Measurements from ENCODE around the gene BRSK2.

BRSK2 gene

GRCh38 chr11:1442807-1443366 lies 53.2 kb downstream of the BRSK2 start:
- no peaks in the 10 kb centered on the region for H3K4me1 Mint-ChIP-seq
- no peak for TF ChIP-seq CTCF (IDR thresholded peaks at IDR 0.05)
- H3K27ac Mint-ChIP-seq: no peak overlapping the region
- no peak for DNase-seq
- H3K4me3 Mint-ChIP-seq: no peak overlapping the region
- H3K36me3 Mint-ChIP-seq (ENCODE audit: low read depth): no peaks in the 10 kb centered on the region
- no peaks in the 10 kb centered on the region for H3K9me3 Mint-ChIP-seq
- no peaks in the 10 kb centered on the region for H3K27me3 Mint-ChIP-seq (ENCODE audit: low read depth, poor library complexity)

GRCh38 chr11:1443737-1444136 lies 54.0 kb downstream of the BRSK2 start:
- no peaks in the 10 kb centered on the region for H3K27me3 Mint-ChIP-seq (ENCODE audit: low read depth, poor library complexity)
- no peak overlapping the region for H3K27ac Mint-ChIP-seq
- H3K9me3 Mint-ChIP-seq: no peaks in the 10 kb centered on the region
- no peaks in the 10 kb centered on the region for H3K36me3 Mint-ChIP-seq (ENCODE audit: low read depth)
- no peak for DNase-seq
- H3K4me1 Mint-ChIP-seq: no peaks in the 10 kb centered on the region
- TF ChIP-seq CTCF (IDR thresholded peaks at IDR 0.05): no peak
- no peak overlapping the region for H3K4me3 Mint-ChIP-seq

DNA sequence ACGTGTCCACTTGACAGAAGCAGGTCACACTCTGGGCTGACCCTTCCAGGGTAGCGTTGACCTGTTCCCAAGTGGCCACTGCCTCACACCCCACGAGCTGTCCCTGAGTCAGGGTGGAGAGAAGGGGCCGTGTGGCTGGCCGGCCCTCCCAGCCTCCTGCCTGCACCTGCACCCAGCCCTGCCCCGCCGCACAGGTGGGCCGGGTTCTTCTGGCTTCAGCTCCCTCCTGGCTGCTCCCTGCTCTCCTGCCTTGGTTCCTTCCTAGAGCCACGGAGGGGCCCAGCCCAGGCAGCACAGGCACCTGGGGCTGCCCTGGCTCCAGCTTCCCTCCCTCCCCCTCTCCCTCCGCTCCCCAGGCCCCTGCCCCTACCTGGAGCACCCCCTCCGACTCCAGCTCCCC lies 54.6 kb downstream of the BRSK2 start:
- no peak for TF ChIP-seq CTCF (IDR thresholded peaks at IDR 0.05)
- H3K4me3 Mint-ChIP-seq: no peak overlapping the region
- H3K4me1 Mint-ChIP-seq: no peaks in the 10 kb centered on the region
- no peaks in the 10 kb centered on the region for H3K36me3 Mint-ChIP-seq (ENCODE audit: low read depth)
- no peak overlapping the region for H3K27ac Mint-ChIP-seq
- no peaks in the 10 kb centered on the region for H3K27me3 Mint-ChIP-seq (ENCODE audit: low read depth, poor library complexity)
- DNase-seq: no peak
- no peaks in the 10 kb centered on the region for H3K9me3 Mint-ChIP-seq

DNA sequence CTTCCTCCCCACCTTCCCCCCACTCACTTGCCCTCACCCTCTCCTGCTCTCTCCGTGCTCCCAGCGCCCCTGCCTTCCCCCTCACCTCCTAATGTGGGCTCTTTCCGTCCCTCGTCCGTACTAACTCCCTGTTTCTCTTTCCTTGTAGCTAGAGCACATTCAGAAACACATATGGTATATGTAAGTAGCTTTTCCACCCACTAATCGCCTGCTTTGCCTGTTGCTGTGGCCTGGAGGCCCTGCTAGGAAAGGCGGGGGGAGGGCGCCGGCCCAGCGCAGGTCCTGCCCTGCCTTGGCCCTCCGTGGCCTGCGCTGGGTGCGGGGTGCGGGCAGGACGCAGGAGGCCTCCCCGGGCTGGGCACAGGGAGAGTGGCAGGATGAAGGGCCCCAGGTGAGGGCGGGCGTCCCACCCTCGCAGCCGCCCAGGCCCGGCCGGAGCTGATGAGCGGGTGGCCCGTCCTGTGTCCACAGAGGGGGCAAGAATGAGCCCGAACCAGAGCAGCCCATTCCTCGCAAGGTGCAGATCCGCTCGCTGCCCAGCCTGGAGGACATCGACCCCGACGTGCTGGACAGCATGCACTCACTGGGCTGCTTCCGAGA lies 55.2 kb downstream of the BRSK2 start:
- no peak for DNase-seq
- Mint-ChIP-seq H3K9me3 (no peaks in the 10 kb centered on the region), H3K36me3 (ENCODE audit: low read depth) (no peaks in the 10 kb centered on the region), H3K27ac (no peak overlapping the region), H3K27me3 (ENCODE audit: low read depth, poor library complexity) (no peaks in the 10 kb centered on the region), H3K4me1 (no peaks in the 10 kb centered on the region), H3K4me3 (no peak overlapping the region)
- TF ChIP-seq CTCF (IDR thresholded peaks at IDR 0.05): no peak

- Mint-ChIP-seq H3K27me3 (ENCODE audit: low read depth, poor library complexity) (no peaks in the 10 kb centered on the region), H3K36me3 (ENCODE audit: low read depth) (no peaks in the 10 kb centered on the region), H3K9me3 (no peaks in the 10 kb centered on the region), H3K27ac (no peak overlapping the region), H3K4me1 (no peaks in the 10 kb centered on the region), H3K4me3 (no peak overlapping the region)
- TF ChIP-seq CTCF (IDR thresholded peaks at IDR 0.05): no peak
- no peak for DNase-seq
Measured at GRCh38 chr11:1445741-1446445, 56.2 kb downstream of the BRSK2 start.

GRCh38 chr11:1446623-1447022 lies 56.9 kb downstream of the BRSK2 start:
- Mint-ChIP-seq H3K36me3 (ENCODE audit: low read depth) (no peaks in the 10 kb centered on the region), H3K27me3 (ENCODE audit: low read depth, poor library complexity) (no peaks in the 10 kb centered on the region), H3K9me3 (no peaks in the 10 kb centered on the region), H3K4me3 (no peak overlapping the region), H3K27ac (no peak overlapping the region), H3K4me1 (no peaks in the 10 kb centered on the region)
- TF ChIP-seq CTCF (IDR thresholded peaks at IDR 0.05): no peak
- DNase-seq: no peak

Data from nephron progenitor cell (in vitro differentiated cells).